ENCODE data around the gene BTBD9.

Gene BTBD9

GRCh38 chr6:38171997-38172738 lies 467.6 kb downstream of the BTBD9 start:
- Mint-ChIP-seq H3K4me1 (peaks cover 5% of the 10 kb centered on the region), H3K4me3 (no peak overlapping the region), H3K27ac (no peak overlapping the region)

GRCh38 chr6:38170666-38171355 lies 468.9 kb downstream of the BTBD9 start:
- Mint-ChIP-seq H3K4me1 (peaks cover 5% of the 10 kb centered on the region), H3K9me3 (no peaks in the 10 kb centered on the region), H3K4me3 (no peak overlapping the region), H3K27ac (no peak overlapping the region), H3K27me3 (no peaks in the 10 kb centered on the region)
- DNase-seq = no peak
- no peak for ATAC-seq

More at GRCh38 chr6:38171997-38172738, 467.6 kb downstream of the BTBD9 start:
- ATAC-seq = peak; percentile 10
- DNase-seq = no peak
- Mint-ChIP-seq H3K9me3 (no peaks in the 10 kb centered on the region), H3K27me3 (no peaks in the 10 kb centered on the region)

- ATAC-seq (no peak), DNase-seq (no peak)
- Mint-ChIP-seq H3K9me3 (no peaks in the 10 kb centered on the region), H3K27ac (no peak overlapping the region), H3K27me3 (no peaks in the 10 kb centered on the region), H3K4me1 (peaks cover 5% of the 10 kb centered on the region), H3K4me3 (no peak overlapping the region)
These were observed 469.7 kb downstream of the BTBD9 start for GRCh38 chr6:38169977-38170526.

- peak overlapping the region in 1 of 2 donors; percentile 85 for H3K27ac Mint-ChIP-seq
- H3K4me3 Mint-ChIP-seq = no peak overlapping the region
- no peaks in the 10 kb centered on the region for H3K27me3 Mint-ChIP-seq
- H3K4me1 Mint-ChIP-seq = peaks cover 5% of the 10 kb centered on the region
- no peaks in the 10 kb centered on the region for H3K9me3 Mint-ChIP-seq
- DNase-seq = no peak
- ATAC-seq = no peak
These were observed 470.3 kb downstream of the BTBD9 start for GRCh38 chr6:38169221-38169976.

GRCh38 chr6:38168699-38169098 lies 471.0 kb downstream of the BTBD9 start:
- ATAC-seq = no peak
- DNase-seq = no peak
- H3K4me1 Mint-ChIP-seq = peaks cover 5% of the 10 kb centered on the region
- H3K27ac Mint-ChIP-seq = peak overlapping the region in 1 of 2 donors; percentile 85
- no peak overlapping the region for H3K4me3 Mint-ChIP-seq
- no peaks in the 10 kb centered on the region for H3K9me3 Mint-ChIP-seq
- no peaks in the 10 kb centered on the region for H3K27me3 Mint-ChIP-seq

- DNase-seq (no peak), ATAC-seq (no peak)
- H3K9me3 Mint-ChIP-seq = no peaks in the 10 kb centered on the region
- H3K27me3 Mint-ChIP-seq = no peaks in the 10 kb centered on the region
- H3K4me1 Mint-ChIP-seq = no peaks in the 10 kb centered on the region
- no peak overlapping the region for H3K27ac Mint-ChIP-seq
- H3K4me3 Mint-ChIP-seq = no peak overlapping the region
These were observed 471.6 kb downstream of the BTBD9 start for GRCh38 chr6:38168126-38168525.

GRCh38 chr6:38167598-38167997 lies 472.1 kb downstream of the BTBD9 start:
- no peak overlapping the region for H3K27ac Mint-ChIP-seq

GRCh38 chr6:38166411-38167240 lies 473.1 kb downstream of the BTBD9 start:
- ATAC-seq (peak; percentile 41), DNase-seq (no peak)
- peak overlapping the region in 1 of 2 donors; percentile 34 for H3K27ac Mint-ChIP-seq
- no peaks in the 10 kb centered on the region for H3K27me3 Mint-ChIP-seq
- H3K9me3 Mint-ChIP-seq = no peaks in the 10 kb centered on the region
- no peak overlapping the region for H3K4me3 Mint-ChIP-seq
- no peaks in the 10 kb centered on the region for H3K4me1 Mint-ChIP-seq

More at GRCh38 chr6:38167598-38167997, 472.1 kb downstream of the BTBD9 start:
- ATAC-seq = no peak
- Mint-ChIP-seq H3K4me1 (no peaks in the 10 kb centered on the region), H3K27me3 (no peaks in the 10 kb centered on the region), H3K9me3 (no peaks in the 10 kb centered on the region), H3K4me3 (no peak overlapping the region)
- no peak for DNase-seq

- no peak overlapping the region for H3K27ac Mint-ChIP-seq
- H3K4me1 Mint-ChIP-seq = no peaks in the 10 kb centered on the region
- DNase-seq (no peak), ATAC-seq (no peak)
- H3K27me3 Mint-ChIP-seq = no peaks in the 10 kb centered on the region
- no peaks in the 10 kb centered on the region for H3K9me3 Mint-ChIP-seq
- H3K4me3 Mint-ChIP-seq = no peak overlapping the region
These were observed 475.0 kb downstream of the BTBD9 start for GRCh38 chr6:38164671-38165108.

- DNase-seq = no peak
- Mint-ChIP-seq H3K27ac (no peak overlapping the region), H3K4me3 (no peak overlapping the region), H3K27me3 (no peaks in the 10 kb centered on the region), H3K9me3 (peaks cover 0 to under 1% of the 10 kb centered on the region in 2 donors), H3K4me1 (no peaks in the 10 kb centered on the region)
- no peak for ATAC-seq
These were observed 475.6 kb downstream of the BTBD9 start for GRCh38 chr6:38164131-38164481.

- no peaks in the 10 kb centered on the region for H3K4me1 Mint-ChIP-seq
- ATAC-seq = no peak
- H3K9me3 Mint-ChIP-seq = peaks cover 0 to 7% of the 10 kb centered on the region in 2 donors
- H3K4me3 Mint-ChIP-seq = no peak overlapping the region
- DNase-seq = no peak
- H3K27ac Mint-ChIP-seq = peak overlapping the region in 1 of 2 donors; percentile 4
- no peaks in the 10 kb centered on the region for H3K27me3 Mint-ChIP-seq
These were observed 476.3 kb downstream of the BTBD9 start for GRCh38 chr6:38163186-38164130.

- no peaks in the 10 kb centered on the region for H3K27me3 Mint-ChIP-seq
- H3K4me1 Mint-ChIP-seq = no peaks in the 10 kb centered on the region
- H3K4me3 Mint-ChIP-seq = no peak overlapping the region
- DNase-seq = no peak
- peaks cover 0 to 8% of the 10 kb centered on the region in 2 donors for H3K9me3 Mint-ChIP-seq
- ATAC-seq = no peak
- no peak overlapping the region for H3K27ac Mint-ChIP-seq
These were observed 477.1 kb downstream of the BTBD9 start for GRCh38 chr6:38162493-38163185.

GRCh38 chr6:38161754-38162492 lies 477.8 kb downstream of the BTBD9 start:
- no peaks in the 10 kb centered on the region for H3K4me1 Mint-ChIP-seq
- peak overlapping the region; percentile 21 to 91 for H3K27ac Mint-ChIP-seq
- DNase-seq = no peak
- no peak overlapping the region for H3K4me3 Mint-ChIP-seq
- no peaks in the 10 kb centered on the region for H3K27me3 Mint-ChIP-seq
- H3K9me3 Mint-ChIP-seq = peaks cover 0 to 8% of the 10 kb centered on the region in 2 donors
- ATAC-seq = peak; percentile 16
